ENCODE data around the gene TSPAN14. TPM values are rescaled to one million over a fixed set of nuclear protein-coding genes. Genes with fewer than 3 reads are reported as not detected.

The TSPAN14 gene
- total and polyA plus RNA-seq, 2 experiments from 2014 or later, result 17.9 to 40.7 TPM

DNA sequence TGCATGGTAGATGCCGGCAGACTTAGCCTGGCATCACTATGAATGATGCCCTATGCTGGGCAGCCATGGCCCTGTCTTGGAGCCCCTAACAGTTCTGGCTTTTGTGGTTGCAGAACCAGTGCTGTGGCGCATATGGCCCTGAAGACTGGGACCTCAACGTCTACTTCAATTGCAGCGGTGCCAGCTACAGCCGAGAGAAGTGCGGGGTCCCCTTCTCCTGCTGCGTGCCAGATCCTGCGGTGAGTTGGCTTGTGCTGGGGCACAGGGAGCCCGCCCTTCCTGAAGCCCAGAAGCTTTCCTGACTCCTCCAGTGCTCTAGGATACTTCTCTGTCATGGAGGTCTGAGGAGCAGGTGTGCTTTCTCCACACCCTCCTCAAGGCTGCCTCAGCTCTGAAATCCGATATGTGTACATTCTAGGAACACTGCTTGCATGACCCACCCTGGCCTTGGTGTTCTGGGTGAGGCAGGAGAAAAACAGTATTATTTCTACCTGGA lies 58.0 kb downstream of the TSPAN14 start:
- DNase-seq (ENCODE audit: low spot score) (no peak), ATAC-seq (no peak)
- Histone ChIP-seq H3F3A (replicated peaks; ENCODE audit: low read depth) (no peaks in the 10 kb centered on the region), H3K4me2 (no peak overlapping the region), H3K9me2 (ENCODE audit: insufficient read depth) (no peaks in the 10 kb centered on the region), H4K20me1 (replicated peaks; ENCODE audit: insufficient read depth) (no peaks in the 10 kb centered on the region; the same call in 1 of the 2 replicates), H3K27ac (ENCODE audit: low read depth) (no peak overlapping the region), H3K4me3 (no peak overlapping the region), H3K4me1 (ENCODE audit: insufficient read depth) (no peaks in the 10 kb centered on the region), H3K27me3 (ENCODE audit: insufficient read depth) (no peaks in the 10 kb centered on the region), H3K36me3 (ENCODE audit: insufficient read depth) (peaks cover 11% of the 10 kb centered on the region; the same call in 1 of the 2 replicates), H3K79me2 (replicated peaks; ENCODE audit: insufficient read depth) (0 out of 2 replicates have a peak, but pooled peaks cover 3% of the 10 kb centered on the region), H2AFZ (no peak overlapping the region)
- no peaks in the 10 kb centered on the region for H3K9me3 Mint-ChIP-seq
- H3K36me3 Mint-ChIP-seq (ENCODE audit: low read depth), result peaks cover 71% of the 10 kb centered on the region
- no peak overlapping the region for H3K4me3 Mint-ChIP-seq
- no peak for TF ChIP-seq EZH2 (IDR thresholded peaks at IDR 0.05; ENCODE audit: low read depth, unreplicated experiment)
- H3K27ac Mint-ChIP-seq, result no peak overlapping the region
- no peaks in the 10 kb centered on the region; the same call in 2 of the 3 replicates for H3K4me1 Mint-ChIP-seq
- no peaks in the 10 kb centered on the region for H3K27me3 Mint-ChIP-seq (ENCODE audit: insufficient read depth, low read depth, poor library complexity)

DNA sequence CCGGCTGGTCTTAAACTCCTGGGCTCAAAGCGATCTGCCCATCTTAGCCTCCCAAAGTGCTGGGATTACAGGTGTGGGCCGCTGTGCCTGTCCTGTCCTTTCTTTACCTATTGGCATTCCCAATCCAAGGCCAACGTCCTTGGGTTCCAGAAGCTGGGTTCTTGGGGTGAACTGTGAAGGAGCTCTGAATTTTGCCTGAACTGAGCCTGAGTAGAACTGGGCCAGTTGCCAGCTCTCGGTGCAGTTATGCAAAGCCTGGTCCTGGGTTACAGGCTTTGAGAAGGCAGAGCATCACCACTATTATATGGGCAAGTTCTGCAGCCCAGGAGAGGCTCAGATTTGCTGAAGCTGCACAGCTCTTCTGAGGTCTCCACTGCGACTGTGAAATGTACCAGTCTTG lies 59.0 kb downstream of the TSPAN14 start:
- Mint-ChIP-seq H3K4me1 (no peaks in the 10 kb centered on the region; the same call in 2 of the 3 replicates), H3K27ac (no peak overlapping the region), H3K27me3 (ENCODE audit: insufficient read depth, low read depth, poor library complexity) (no peaks in the 10 kb centered on the region), H3K9me3 (no peaks in the 10 kb centered on the region), H3K36me3 (ENCODE audit: low read depth) (peaks cover 74% of the 10 kb centered on the region), H3K4me3 (no peak overlapping the region)
- no peaks in the 10 kb centered on the region for H3K27me3 ChIP-seq (ENCODE audit: insufficient read depth)
- DNase-seq (ENCODE audit: low spot score) (no peak), ATAC-seq (no peak)
- no peaks in the 10 kb centered on the region for H3K4me1 ChIP-seq (ENCODE audit: insufficient read depth)
- no peak overlapping the region for H3K4me2 ChIP-seq
- H3K27ac ChIP-seq (ENCODE audit: low read depth), result no peak overlapping the region
- no peaks in the 10 kb centered on the region for H3K9me2 ChIP-seq (ENCODE audit: insufficient read depth)
- H3F3A ChIP-seq (replicated peaks; ENCODE audit: low read depth), result no peaks in the 10 kb centered on the region
- no peaks in the 10 kb centered on the region for H3K79me2 ChIP-seq (replicated peaks; ENCODE audit: insufficient read depth)
- H3K4me3 ChIP-seq, result no peak overlapping the region
- no peaks in the 10 kb centered on the region for H4K20me1 ChIP-seq (replicated peaks; ENCODE audit: insufficient read depth)
- TF ChIP-seq, protein P1, sequence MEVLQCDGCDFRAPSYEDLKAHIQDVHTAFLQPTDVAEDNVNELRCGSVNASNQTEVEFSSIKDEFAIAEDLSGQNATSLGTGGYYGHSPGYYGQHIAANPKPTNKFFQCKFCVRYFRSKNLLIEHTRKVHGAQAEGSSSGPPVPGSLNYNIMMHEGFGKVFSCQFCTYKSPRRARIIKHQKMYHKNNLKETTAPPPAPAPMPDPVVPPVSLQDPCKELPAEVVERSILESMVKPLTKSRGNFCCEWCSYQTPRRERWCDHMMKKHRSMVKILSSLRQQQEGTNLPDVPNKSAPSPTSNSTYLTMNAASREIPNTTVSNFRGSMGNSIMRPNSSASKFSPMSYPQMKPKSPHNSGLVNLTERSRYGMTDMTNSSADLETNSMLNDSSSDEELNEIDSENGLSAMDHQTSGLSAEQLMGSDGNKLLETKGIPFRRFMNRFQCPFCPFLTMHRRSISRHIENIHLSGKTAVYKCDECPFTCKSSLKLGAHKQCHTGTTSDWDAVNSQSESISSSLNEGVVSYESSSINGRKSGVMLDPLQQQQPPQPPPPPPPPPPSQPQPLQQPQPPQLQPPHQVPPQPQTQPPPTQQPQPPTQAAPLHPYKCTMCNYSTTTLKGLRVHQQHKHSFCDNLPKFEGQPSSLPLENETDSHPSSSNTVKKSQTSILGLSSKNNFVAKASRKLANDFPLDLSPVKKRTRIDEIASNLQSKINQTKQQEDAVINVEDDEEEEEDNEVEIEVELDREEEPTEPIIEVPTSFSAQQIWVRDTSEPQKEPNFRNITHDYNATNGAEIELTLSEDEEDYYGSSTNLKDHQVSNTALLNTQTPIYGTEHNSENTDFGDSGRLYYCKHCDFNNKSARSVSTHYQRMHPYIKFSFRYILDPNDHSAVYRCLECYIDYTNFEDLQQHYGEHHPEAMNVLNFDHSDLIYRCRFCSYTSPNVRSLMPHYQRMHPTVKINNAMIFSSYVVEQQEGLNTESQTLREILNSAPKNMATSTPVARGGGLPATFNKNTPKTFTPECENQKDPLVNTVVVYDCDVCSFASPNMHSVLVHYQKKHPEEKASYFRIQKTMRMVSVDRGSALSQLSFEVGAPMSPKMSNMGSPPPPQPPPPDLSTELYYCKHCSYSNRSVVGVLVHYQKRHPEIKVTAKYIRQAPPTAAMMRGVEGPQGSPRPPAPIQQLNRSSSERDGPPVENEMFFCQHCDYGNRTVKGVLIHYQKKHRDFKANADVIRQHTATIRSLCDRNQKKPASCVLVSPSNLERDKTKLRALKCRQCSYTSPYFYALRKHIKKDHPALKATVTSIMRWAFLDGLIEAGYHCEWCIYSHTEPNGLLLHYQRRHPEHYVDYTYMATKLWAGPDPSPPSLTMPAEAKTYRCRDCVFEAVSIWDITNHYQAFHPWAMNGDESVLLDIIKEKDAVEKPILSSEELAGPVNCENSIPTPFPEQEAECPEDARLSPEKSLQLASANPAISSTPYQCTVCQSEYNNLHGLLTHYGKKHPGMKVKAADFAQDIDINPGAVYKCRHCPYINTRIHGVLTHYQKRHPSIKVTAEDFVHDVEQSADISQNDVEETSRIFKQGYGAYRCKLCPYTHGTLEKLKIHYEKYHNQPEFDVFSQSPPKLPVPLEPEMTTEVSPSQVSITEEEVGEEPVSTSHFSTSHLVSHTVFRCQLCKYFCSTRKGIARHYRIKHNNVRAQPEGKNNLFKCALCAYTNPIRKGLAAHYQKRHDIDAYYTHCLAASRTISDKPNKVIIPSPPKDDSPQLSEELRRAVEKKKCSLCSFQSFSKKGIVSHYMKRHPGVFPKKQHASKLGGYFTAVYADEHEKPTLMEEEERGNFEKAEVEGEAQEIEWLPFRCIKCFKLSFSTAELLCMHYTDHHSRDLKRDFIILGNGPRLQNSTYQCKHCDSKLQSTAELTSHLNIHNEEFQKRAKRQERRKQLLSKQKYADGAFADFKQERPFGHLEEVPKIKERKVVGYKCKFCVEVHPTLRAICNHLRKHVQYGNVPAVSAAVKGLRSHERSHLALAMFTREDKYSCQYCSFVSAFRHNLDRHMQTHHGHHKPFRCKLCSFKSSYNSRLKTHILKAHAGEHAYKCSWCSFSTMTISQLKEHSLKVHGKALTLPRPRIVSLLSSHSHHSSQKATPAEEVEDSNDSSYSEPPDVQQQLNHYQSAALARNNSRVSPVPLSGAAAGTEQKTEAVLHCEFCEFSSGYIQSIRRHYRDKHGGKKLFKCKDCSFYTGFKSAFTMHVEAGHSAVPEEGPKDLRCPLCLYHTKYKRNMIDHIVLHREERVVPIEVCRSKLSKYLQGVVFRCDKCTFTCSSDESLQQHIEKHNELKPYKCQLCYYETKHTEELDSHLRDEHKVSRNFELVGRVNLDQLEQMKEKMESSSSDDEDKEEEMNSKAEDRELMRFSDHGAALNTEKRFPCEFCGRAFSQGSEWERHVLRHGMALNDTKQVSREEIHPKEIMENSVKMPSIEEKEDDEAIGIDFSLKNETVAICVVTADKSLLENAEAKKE (CRISPR knock-in tag; IDR thresholded peaks at IDR 0.05), result no peak
- TF ChIP-seq STAT1 (IDR thresholded peaks at IDR 0.05; ENCODE audit: unreplicated experiment) (no peak), CREB1 (CRISPR knock-in tag; IDR thresholded peaks at IDR 0.05; ENCODE audit: low read depth) (no peak), EZH2phosphoT487 (IDR thresholded peaks at IDR 0.05; ENCODE audit: unreplicated experiment) (no peak), POLR2AphosphoS5 (IDR thresholded peaks at IDR 0.05; ENCODE audit: low read depth) (no peak), ZNF331 (CRISPR knock-in tag; IDR thresholded peaks at IDR 0.05; ENCODE audit: low read depth) (no peak), EZH2 (IDR thresholded peaks at IDR 0.05; ENCODE audit: low read depth, unreplicated experiment) (no peak)
- TF ChIP-seq, protein P2, sequence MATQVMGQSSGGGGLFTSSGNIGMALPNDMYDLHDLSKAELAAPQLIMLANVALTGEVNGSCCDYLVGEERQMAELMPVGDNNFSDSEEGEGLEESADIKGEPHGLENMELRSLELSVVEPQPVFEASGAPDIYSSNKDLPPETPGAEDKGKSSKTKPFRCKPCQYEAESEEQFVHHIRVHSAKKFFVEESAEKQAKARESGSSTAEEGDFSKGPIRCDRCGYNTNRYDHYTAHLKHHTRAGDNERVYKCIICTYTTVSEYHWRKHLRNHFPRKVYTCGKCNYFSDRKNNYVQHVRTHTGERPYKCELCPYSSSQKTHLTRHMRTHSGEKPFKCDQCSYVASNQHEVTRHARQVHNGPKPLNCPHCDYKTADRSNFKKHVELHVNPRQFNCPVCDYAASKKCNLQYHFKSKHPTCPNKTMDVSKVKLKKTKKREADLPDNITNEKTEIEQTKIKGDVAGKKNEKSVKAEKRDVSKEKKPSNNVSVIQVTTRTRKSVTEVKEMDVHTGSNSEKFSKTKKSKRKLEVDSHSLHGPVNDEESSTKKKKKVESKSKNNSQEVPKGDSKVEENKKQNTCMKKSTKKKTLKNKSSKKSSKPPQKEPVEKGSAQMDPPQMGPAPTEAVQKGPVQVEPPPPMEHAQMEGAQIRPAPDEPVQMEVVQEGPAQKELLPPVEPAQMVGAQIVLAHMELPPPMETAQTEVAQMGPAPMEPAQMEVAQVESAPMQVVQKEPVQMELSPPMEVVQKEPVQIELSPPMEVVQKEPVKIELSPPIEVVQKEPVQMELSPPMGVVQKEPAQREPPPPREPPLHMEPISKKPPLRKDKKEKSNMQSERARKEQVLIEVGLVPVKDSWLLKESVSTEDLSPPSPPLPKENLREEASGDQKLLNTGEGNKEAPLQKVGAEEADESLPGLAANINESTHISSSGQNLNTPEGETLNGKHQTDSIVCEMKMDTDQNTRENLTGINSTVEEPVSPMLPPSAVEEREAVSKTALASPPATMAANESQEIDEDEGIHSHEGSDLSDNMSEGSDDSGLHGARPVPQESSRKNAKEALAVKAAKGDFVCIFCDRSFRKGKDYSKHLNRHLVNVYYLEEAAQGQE (IDR thresholded peaks at IDR 0.05; ENCODE audit: unreplicated experiment), result no peak
- TF ChIP-seq, protein P3, sequence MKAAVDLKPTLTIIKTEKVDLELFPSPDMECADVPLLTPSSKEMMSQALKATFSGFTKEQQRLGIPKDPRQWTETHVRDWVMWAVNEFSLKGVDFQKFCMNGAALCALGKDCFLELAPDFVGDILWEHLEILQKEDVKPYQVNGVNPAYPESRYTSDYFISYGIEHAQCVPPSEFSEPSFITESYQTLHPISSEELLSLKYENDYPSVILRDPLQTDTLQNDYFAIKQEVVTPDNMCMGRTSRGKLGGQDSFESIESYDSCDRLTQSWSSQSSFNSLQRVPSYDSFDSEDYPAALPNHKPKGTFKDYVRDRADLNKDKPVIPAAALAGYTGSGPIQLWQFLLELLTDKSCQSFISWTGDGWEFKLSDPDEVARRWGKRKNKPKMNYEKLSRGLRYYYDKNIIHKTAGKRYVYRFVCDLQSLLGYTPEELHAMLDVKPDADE (IDR thresholded peaks at IDR 0.05), result no peak
- no peak overlapping the region for H2AFZ ChIP-seq
- H3K36me3 ChIP-seq (ENCODE audit: insufficient read depth), result peaks cover 11% of the 10 kb centered on the region; the same call in 1 of the 2 replicates

Data from GM23338 (cell line).